Activated naive CD4-positive, alpha-beta T cell treated with anti-CD3 and anti-CD28 coated beads for 36 hours (primary cell): ENCODE data around the gene IVL. TPM values are rescaled to one million over a fixed set of nuclear protein-coding genes. Genes with fewer than 3 reads are reported as not detected.

ENCODE experiments used
- CTCF ChIA-PET: fragments of 350-600 bp; sonication (Branson Sonifier 250); formaldehyde crosslinking; loops from one replicate; lab custom pipeline; 2021; ENCODE audit warnings: antibody characterized with exemption; lab: Charles Lee
- DNase-seq: peaks from one replicate; pipeline ENCODE4 v3.0.0-alpha.2; 2020
- H3K27ac Mint-ChIP-seq: one replicate; pipeline ENCODE4 v1.8.0; 2021; ENCODE audit warnings: mild to moderate bottlenecking, mixed read lengths
- H3K27me3 Mint-ChIP-seq: one replicate; pipeline ENCODE4 v1.8.0; 2021; ENCODE audit warnings: low read depth, mixed read lengths
- H3K36me3 Mint-ChIP-seq: one replicate; pipeline ENCODE4 v1.8.0; 2021; ENCODE audit warnings: low read depth, mixed read lengths
- H3K4me1 Mint-ChIP-seq: one replicate; pipeline ENCODE4 v1.8.0; 2021; ENCODE audit warnings: low read depth, mixed read lengths
- H3K4me3 Mint-ChIP-seq: one replicate; pipeline ENCODE4 v1.8.0; 2021; ENCODE audit warnings: mild to moderate bottlenecking, moderate library complexity, mixed read lengths
- H3K9me3 Mint-ChIP-seq: one replicate; pipeline ENCODE4 v1.8.0; 2021; ENCODE audit warnings: mixed read lengths
- intact Hi-C: fragments of 100-400 bp; cut with micrococcal nuclease; formaldehyde crosslinking; loops from one replicate; pipeline ENCODE4 v1.15.1; 2023
- total RNA-seq, 2 experiments: library from RNA; stranded (reverse); gene quantifications; one replicate each; pipeline ENCODE4 v1.2.3, GENCODE V29; 2021

Gene IVL
- total RNA-seq, 2 experiments from 2014 or later = not detected

DNA sequence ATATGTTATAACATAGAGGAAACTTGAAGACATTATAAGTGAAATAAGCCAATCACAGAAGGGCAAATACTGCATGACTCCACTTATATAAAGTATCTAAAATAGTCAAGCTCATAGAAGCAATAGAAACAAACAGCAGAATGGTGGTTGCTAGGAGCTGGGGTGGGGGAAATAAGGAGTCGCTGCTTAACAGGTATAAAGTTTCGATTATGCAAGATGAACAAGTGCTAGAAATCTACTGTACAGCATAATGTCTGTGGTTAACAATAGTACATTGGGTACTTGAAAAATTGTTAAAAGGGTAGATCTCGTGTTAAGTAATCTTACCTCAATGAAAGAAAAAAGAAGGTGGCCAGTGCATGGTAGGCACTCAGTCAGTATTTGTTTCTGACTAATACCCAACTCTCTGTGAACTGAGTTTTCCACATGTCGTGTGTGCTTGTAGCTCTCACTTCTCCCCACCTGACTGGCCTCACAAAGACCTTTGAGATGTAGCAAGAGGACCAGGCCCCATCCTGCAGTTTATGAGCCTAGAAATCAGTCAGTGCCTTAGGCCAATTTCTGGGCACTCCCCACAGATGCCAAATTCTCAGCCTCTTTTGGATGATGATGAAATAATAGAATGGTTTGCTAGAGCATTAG, 23.9 kb downstream of the IVL start:
- Mint-ChIP-seq H3K4me3 (no peak overlapping the region), H3K27me3 (peaks cover 3% of the 10 kb centered on the region), H3K36me3 (no peaks in the 10 kb centered on the region), H3K9me3 (no peaks in the 10 kb centered on the region), H3K27ac (no peak overlapping the region), H3K4me1 (no peaks in the 10 kb centered on the region)
- CTCF ChIA-PET = no interaction called here
- intact Hi-C loops = no loop called here
- DNase-seq = no peak

DNA sequence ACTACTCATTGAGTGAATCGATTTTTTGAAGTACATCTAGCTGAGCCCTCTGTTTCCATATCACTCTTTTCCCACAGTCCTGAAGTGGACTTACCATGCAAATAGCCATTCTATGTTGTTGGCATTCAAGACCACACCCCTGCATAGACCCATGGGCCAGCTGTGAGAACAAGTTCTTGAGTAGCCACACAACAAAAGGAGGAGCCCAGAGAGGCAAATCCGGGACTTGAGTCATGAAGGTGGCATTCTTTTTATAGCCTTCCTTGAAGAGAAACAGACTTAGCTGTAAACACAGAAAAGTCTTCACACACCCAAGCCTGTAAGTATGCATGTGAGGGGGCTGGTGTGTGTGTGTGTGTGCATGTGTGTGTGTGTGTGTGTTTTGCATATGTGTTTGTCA, 24.9 kb downstream of the IVL start:
- intact Hi-C loops = no loop called here
- Mint-ChIP-seq H3K4me3 (no peak overlapping the region), H3K4me1 (no peaks in the 10 kb centered on the region), H3K9me3 (no peaks in the 10 kb centered on the region), H3K27ac (no peak overlapping the region), H3K27me3 (peaks cover 3% of the 10 kb centered on the region), H3K36me3 (no peaks in the 10 kb centered on the region)
- CTCF ChIA-PET = no interaction called here
- no peak for DNase-seq

- DNase-seq = no peak
- CTCF ChIA-PET = no interaction called here
- no peaks in the 10 kb centered on the region for H3K4me1 Mint-ChIP-seq
- H3K27ac Mint-ChIP-seq = no peak overlapping the region
- intact Hi-C loops = no loop called here
- H3K27me3 Mint-ChIP-seq = peaks cover 6% of the 10 kb centered on the region
- H3K36me3 Mint-ChIP-seq = no peaks in the 10 kb centered on the region
- no peak overlapping the region for H3K4me3 Mint-ChIP-seq
- no peaks in the 10 kb centered on the region for H3K9me3 Mint-ChIP-seq
These were observed 32.3 kb downstream of the IVL start for GRCh38 chr1:152940614-152941013.

DNA sequence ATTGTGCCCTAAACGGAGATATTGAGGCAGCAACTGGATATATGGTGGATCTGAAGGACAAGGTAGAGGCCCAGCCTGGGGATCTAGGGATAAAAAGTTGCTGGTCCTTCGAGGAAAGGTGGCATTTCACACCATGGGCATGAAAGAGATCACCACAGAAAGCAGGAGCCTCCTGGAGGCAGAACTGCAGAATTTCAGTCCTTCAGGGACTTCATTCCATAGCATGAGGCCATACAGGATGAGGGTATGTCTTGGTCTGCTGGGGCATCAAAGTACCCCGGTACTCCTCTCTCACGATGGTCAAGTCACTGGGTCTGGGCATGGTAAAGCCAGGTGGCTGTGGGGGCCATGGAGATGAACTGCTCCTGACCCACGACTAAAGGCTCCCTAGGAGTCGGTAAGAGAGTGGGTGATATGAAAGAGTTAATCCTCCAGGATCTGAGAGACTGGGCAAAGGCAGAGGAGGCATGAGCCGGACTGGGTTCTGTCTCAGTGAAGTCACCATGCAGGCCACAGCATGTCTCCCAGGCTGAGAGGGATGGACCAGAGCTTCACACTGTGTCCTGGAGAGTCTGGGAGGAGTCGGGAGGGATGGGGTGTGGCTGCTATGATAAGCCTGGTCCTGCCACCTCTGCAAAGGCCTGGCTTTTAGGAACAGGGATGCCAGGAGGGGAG, 32.8 kb downstream of the IVL start:
- Mint-ChIP-seq H3K27ac (no peak overlapping the region), H3K36me3 (no peaks in the 10 kb centered on the region), H3K4me1 (no peaks in the 10 kb centered on the region), H3K4me3 (no peak overlapping the region), H3K27me3 (peaks cover 9% of the 10 kb centered on the region), H3K9me3 (no peaks in the 10 kb centered on the region)
- intact Hi-C loops = no loop called here
- CTCF ChIA-PET = no interaction called here
- DNase-seq = no peak

DNA sequence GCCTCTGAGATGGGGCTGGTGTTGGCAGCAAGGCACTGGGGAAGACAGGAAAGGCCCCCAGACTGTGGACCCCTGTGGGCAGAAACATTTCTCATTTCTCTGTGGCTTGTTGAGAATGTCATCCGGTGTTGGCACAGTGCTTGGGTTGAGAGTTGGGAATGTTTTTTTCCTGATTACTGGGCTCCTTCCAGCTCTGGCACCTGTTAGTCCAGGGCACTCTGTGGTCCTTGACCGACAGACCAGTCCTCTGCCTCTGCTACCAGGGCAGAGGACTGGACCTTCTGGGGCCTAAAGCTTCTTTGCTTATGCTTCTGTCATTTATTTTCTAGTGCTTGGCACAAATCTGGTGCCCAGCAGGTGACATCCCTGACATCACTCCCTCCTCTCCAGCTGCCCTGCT, 33.8 kb downstream of the IVL start:
- no peaks in the 10 kb centered on the region for H3K4me1 Mint-ChIP-seq
- H3K9me3 Mint-ChIP-seq = no peaks in the 10 kb centered on the region
- H3K36me3 Mint-ChIP-seq = no peaks in the 10 kb centered on the region
- CTCF ChIA-PET = no interaction called here
- H3K27me3 Mint-ChIP-seq = peaks cover 12% of the 10 kb centered on the region
- no peak overlapping the region for H3K4me3 Mint-ChIP-seq
- no peak for DNase-seq
- no peak overlapping the region for H3K27ac Mint-ChIP-seq
- intact Hi-C loops = no loop called here

GRCh38 chr1:152946248-152946647, 37.9 kb downstream of the IVL start:
- Mint-ChIP-seq H3K9me3 (no peaks in the 10 kb centered on the region), H3K27me3 (peaks cover 5% of the 10 kb centered on the region), H3K36me3 (no peaks in the 10 kb centered on the region), H3K4me3 (no peak overlapping the region), H3K27ac (no peak overlapping the region), H3K4me1 (no peaks in the 10 kb centered on the region)
- CTCF ChIA-PET = no interaction called here
- DNase-seq = no peak
- intact Hi-C loops = no loop called here

GRCh38 chr1:152946651-152947256, 38.4 kb downstream of the IVL start, which contains the start of gene SPRR5:
SPRR5 (plus strand) TSS chr1:152947206; CDS start chr1:152948555, 1,349 bp downstream.
- no peaks in the 10 kb centered on the region for H3K4me1 Mint-ChIP-seq
- H3K27ac Mint-ChIP-seq = no peak within 1 kb of the TSS
- no peak for DNase-seq
- H3K4me3 Mint-ChIP-seq = no peak within 1 kb of the TSS
- no peaks in the 10 kb centered on the region for H3K9me3 Mint-ChIP-seq
- H3K27me3 Mint-ChIP-seq = peaks cover 5% of the 10 kb centered on the region
- intact Hi-C loops = no loop called here
- CTCF ChIA-PET = no interaction called here
- H3K36me3 Mint-ChIP-seq = no peaks in the 10 kb centered on the region

DNA sequence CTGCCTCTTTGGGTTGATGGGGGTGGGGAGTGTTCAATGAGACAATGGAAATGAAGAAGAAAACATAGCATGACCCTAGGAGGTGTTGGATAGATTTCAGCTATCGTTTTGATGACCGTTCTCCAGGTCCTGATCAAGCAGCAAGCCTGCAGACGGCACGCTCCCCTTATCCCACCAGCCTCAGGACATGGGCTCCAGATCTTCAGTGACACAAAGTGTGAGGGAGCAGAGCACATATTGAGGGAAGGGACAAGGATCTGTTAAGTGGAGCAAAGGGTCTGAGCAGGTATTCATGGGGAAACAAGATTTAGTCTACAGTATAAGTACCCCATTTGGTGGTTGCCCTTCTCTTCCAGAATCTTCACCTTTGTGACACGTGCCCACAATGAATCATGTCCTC, 43.4 kb downstream of the IVL start:
- no peak overlapping the region for H3K27ac Mint-ChIP-seq
- no peak for DNase-seq
- no peaks in the 10 kb centered on the region for H3K4me1 Mint-ChIP-seq
- H3K36me3 Mint-ChIP-seq = no peaks in the 10 kb centered on the region
- intact Hi-C loops = no loop called here
- H3K9me3 Mint-ChIP-seq = no peaks in the 10 kb centered on the region
- peaks cover 2% of the 10 kb centered on the region for H3K27me3 Mint-ChIP-seq
- no peak overlapping the region for H3K4me3 Mint-ChIP-seq
- CTCF ChIA-PET = no interaction called here

- CTCF ChIA-PET = no interaction called here
- no peaks in the 10 kb centered on the region for H3K9me3 Mint-ChIP-seq
- no peak for DNase-seq
- no peak overlapping the region for H3K27ac Mint-ChIP-seq
- no peaks in the 10 kb centered on the region for H3K4me1 Mint-ChIP-seq
- no peaks in the 10 kb centered on the region for H3K36me3 Mint-ChIP-seq
- intact Hi-C loops = no loop called here
- no peaks in the 10 kb centered on the region for H3K27me3 Mint-ChIP-seq
- H3K4me3 Mint-ChIP-seq = no peak overlapping the region
These were observed 45.4 kb downstream of the IVL start for GRCh38 chr1:152953761-152954160.

DNA sequence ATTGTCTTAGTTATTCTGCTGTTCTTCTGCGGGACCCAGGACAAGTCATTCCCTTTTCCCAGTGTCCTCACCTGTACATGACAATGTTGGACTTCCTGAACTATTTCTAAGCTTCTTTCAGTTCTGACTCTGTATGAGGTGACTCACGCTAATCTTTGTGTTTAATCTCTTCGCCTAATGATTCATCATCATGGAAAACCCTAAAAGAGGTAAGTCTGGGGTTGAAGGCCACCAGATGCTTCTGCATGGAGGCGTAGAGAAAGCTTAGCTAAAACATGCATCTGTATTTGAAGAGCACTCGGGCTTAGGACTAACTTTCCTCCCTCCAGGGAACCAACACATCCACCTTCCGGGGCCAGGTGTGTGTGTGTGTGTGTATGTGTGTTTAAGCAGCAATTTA, 46.1 kb downstream of the IVL start:
- Mint-ChIP-seq H3K36me3 (no peaks in the 10 kb centered on the region), H3K4me1 (no peaks in the 10 kb centered on the region), H3K9me3 (no peaks in the 10 kb centered on the region), H3K27me3 (no peaks in the 10 kb centered on the region), H3K4me3 (no peak overlapping the region), H3K27ac (no peak overlapping the region)
- no peak for DNase-seq
- CTCF ChIA-PET = no interaction called here
- intact Hi-C loops = no loop called here

DNA sequence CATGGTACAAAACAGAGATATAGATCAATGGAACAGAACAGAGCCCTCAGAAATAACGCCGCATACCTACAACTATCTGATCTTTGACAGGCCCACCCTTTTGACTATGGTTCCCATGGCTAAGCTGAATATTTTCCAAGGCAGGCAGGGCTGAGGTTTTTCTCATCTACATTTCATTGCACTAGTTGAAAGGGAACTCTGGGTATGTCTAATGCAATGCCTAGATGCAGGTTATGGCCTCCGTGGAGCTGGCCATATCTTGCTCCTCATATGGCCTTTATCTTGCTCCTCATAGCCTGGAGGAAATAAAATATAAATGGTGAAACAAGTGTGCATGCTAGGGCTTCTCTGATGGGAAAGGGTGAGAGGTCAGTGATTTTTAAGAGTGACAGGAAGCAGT, 49.2 kb downstream of the IVL start:
- intact Hi-C loops = no loop called here
- no peaks in the 10 kb centered on the region for H3K27me3 Mint-ChIP-seq
- no peaks in the 10 kb centered on the region for H3K36me3 Mint-ChIP-seq
- no peak overlapping the region for H3K4me3 Mint-ChIP-seq
- H3K9me3 Mint-ChIP-seq = no peaks in the 10 kb centered on the region
- CTCF ChIA-PET = no interaction called here
- no peaks in the 10 kb centered on the region for H3K4me1 Mint-ChIP-seq
- no peak overlapping the region for H3K27ac Mint-ChIP-seq
- DNase-seq = no peak

GRCh38 chr1:152959273-152959672, 50.9 kb downstream of the IVL start:
- H3K27me3 Mint-ChIP-seq = peaks cover 2% of the 10 kb centered on the region
- no peak overlapping the region for H3K4me3 Mint-ChIP-seq
- H3K36me3 Mint-ChIP-seq = no peaks in the 10 kb centered on the region
- no peaks in the 10 kb centered on the region for H3K9me3 Mint-ChIP-seq
- H3K27ac Mint-ChIP-seq = no peak overlapping the region
- no peaks in the 10 kb centered on the region for H3K4me1 Mint-ChIP-seq
- intact Hi-C loops = no loop called here
- no peak for DNase-seq
- CTCF ChIA-PET = no interaction called here
